ENCODE data around the gene SLC22A15. TPM values are rescaled to one million over a fixed set of nuclear protein-coding genes. Genes with fewer than 3 reads are reported as not detected.

The SLC22A15 gene
- total RNA-seq, 6 experiments from 2014 or later: 0.11 to 6.8 (median 2.3) TPM

- DNase-seq: no peak
- Histone ChIP-seq H3K27me3 (no peaks in the 10 kb centered on the region), H3K4me1 (no peaks in the 10 kb centered on the region), H3K36me3 (peaks cover 0 to 4% (median 0%) of the 10 kb centered on the region in 4 donors), H3K9me3 (no peaks in the 10 kb centered on the region), H3K27ac (no peak overlapping the region), H3K4me3 (no peak overlapping the region)
- 86% methylated on average over 3 of the region's 4 CpGs for WGBS (ENCODE audit: insufficient coverage, low coverage, low lambda C conversion rate, missing lambda C conversion rate)
- TF ChIP-seq CTCF (IDR thresholded peaks at IDR 0.05) (no peak), POLR2A (IDR thresholded peaks at IDR 0.05) (no peak)
- no peak for ATAC-seq
- intact Hi-C loops (cut with DNase I): no loop called here
These were observed 50.3 kb downstream of the SLC22A15 start for GRCh38 chr1:116026631-116027030.

GRCh38 chr1:116031302-116031835, 55.1 kb downstream of the SLC22A15 start:
- no peaks in the 10 kb centered on the region for H3K4me1 ChIP-seq
- intact Hi-C loops (cut with DNase I): no loop called here
- H3K27me3 ChIP-seq: no peaks in the 10 kb centered on the region
- H3K4me3 ChIP-seq: no peak overlapping the region
- H3K36me3 ChIP-seq: peaks cover 0 to 2% (median 0%) of the 10 kb centered on the region in 4 donors
- H3K9me3 ChIP-seq: no peaks in the 10 kb centered on the region
- DNase-seq: no peak
- no peak overlapping the region for H3K27ac ChIP-seq
- TF ChIP-seq CTCF (IDR thresholded peaks at IDR 0.05) (no peak), POLR2A (IDR thresholded peaks at IDR 0.05) (no peak)
- no peak for ATAC-seq
- WGBS (ENCODE audit: insufficient coverage, low coverage, low lambda C conversion rate, missing lambda C conversion rate): 88% methylated on average over 8 of the region's 13 CpGs

DNA sequence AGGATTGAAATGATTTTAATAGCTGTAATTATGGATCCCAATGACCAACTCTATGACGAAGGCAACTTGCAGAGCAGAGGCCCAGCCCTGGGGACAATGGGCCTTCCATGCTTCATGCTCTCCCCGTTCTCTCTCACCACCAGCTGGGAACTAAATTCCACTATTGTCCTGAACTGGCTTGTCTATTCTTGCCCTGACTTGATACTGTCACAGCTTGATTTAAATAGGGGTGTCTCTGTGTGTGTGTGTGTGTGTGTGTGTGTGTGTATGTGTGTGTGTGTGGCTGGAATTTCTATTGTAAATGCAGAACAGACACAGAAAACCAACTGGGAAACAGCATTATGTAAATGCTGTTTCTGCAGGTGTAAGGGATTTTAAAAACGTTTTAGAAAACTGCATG, 57.0 kb downstream of the SLC22A15 start:
- Histone ChIP-seq H3K4me1 (no peaks in the 10 kb centered on the region), H3K36me3 (no peaks in the 10 kb centered on the region), H3K4me3 (no peak overlapping the region), H3K9me3 (no peaks in the 10 kb centered on the region), H3K27me3 (no peaks in the 10 kb centered on the region), H3K27ac (no peak overlapping the region)
- TF ChIP-seq POLR2A (IDR thresholded peaks at IDR 0.05): no peak
- no peak for TF ChIP-seq CTCF (IDR thresholded peaks at IDR 0.05)
- intact Hi-C loops (cut with DNase I): no loop called here
- 51% methylated on average over 3 of the region's 3 CpGs for WGBS (ENCODE audit: insufficient coverage, low coverage, low lambda C conversion rate, missing lambda C conversion rate)
- no peak for ATAC-seq
- DNase-seq: no peak

DNA sequence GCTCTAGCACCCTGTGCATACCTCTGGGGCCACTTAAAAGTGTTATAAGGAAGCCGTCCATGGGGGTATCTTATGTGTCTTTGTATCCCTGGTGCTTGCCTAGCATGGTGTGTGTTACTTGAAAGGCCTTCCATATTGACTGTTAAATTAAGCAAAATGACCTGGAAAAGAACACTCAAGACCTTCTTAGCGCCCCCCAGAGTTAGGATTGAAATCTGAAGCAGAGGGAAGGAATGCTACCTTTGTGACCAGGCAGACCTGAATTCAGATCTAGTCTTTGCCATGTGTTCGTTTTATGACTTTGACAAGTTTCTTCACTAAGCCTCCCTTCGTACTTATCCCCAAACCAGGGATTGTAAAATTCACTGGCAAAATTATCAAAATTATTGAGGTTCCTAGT, 59.9 kb downstream of the SLC22A15 start:
- WGBS (ENCODE audit: insufficient coverage, low coverage, low lambda C conversion rate, missing lambda C conversion rate): 66% methylated on average over 4 of the region's 4 CpGs
- no peaks in the 10 kb centered on the region for H3K9me3 ChIP-seq
- H3K4me1 ChIP-seq: no peaks in the 10 kb centered on the region
- no peak overlapping the region for H3K4me3 ChIP-seq
- no peak for DNase-seq
- ATAC-seq: no peak
- no peaks in the 10 kb centered on the region for H3K36me3 ChIP-seq
- no peaks in the 10 kb centered on the region for H3K27me3 ChIP-seq
- H3K27ac ChIP-seq: no peak overlapping the region
- intact Hi-C loops (cut with DNase I): no loop called here
- no peak for TF ChIP-seq CTCF (IDR thresholded peaks at IDR 0.05)
- no peak for TF ChIP-seq POLR2A (IDR thresholded peaks at IDR 0.05)

- H3K27me3 ChIP-seq: no peaks in the 10 kb centered on the region
- TF ChIP-seq CTCF (IDR thresholded peaks at IDR 0.05) (no peak), POLR2A (IDR thresholded peaks at IDR 0.05) (no peak)
- WGBS (ENCODE audit: insufficient coverage, low coverage, low lambda C conversion rate, missing lambda C conversion rate): 42% methylated on average over 1 of the region's 2 CpGs
- no peaks in the 10 kb centered on the region for H3K9me3 ChIP-seq
- DNase-seq (no peak), ATAC-seq (no peak)
- no peak overlapping the region for H3K4me3 ChIP-seq
- no peaks in the 10 kb centered on the region for H3K4me1 ChIP-seq
- no peak overlapping the region for H3K27ac ChIP-seq
- intact Hi-C loops (cut with DNase I): no loop called here
- no peaks in the 10 kb centered on the region for H3K36me3 ChIP-seq
These were observed 62.4 kb downstream of the SLC22A15 start for GRCh38 chr1:116038679-116039078.

Data from right lobe of liver (tissue), 6 donors.